ENCODE measurements around the gene ST7. TPM values are rescaled to one million over a fixed set of nuclear protein-coding genes. Genes with fewer than 3 reads are reported as not detected.

ST7 gene
- total RNA-seq, 1 donor from 2014 or later = 22.2 TPM

- DNase-seq (ENCODE audit: low spot score) = no peak
- ATAC-seq = no peak
These were observed 294.5 kb downstream of the ST7 start for GRCh38 chr7:117247809-117248208.

DNA sequence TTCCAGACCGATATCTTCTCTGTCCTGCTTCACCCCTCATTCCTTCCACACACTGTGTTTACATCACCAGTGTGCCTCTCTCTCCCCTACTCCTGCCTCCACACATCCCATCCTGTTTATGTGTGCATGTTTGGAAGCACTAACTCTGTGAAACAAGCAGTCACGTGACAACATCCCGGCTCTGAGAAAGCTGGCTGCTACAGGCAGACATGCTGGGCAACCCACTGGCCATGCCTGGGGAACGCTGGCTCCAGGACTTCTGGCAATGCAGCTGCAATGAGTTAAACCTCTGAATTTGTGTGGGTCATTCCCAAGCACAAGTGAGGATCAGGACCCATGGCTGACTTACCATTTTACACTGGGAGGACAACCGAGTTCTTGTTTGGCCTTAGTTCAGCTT is 295.5 kb downstream of the ST7 start:
- DNase-seq (ENCODE audit: low spot score) = no peak
- no peak for ATAC-seq

- DNase-seq (ENCODE audit: low spot score) = no peak
- no peak for ATAC-seq
These were observed 296.4 kb downstream of the ST7 start for GRCh38 chr7:117249696-117250095.

DNA sequence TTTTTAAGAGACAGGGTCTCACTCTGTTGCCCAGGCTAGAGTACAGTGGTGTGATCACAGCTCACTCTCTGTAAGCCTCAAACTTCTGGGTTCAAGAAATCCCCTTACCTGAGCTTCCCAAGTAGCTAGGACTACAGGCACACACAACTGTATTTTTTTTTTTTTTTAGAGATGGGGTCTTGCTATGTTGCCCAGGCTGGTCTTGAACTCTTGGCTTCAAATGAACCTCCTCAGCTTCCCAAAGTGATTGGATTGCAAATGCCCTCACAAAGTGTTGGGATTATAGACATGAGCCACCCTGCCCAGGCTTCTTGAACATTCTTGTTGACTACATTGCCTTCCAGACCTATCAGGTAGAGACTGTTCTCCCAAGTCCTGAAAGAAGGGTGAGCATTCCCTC is 296.9 kb downstream of the ST7 start:
- DNase-seq (ENCODE audit: low spot score) (no peak), ATAC-seq (no peak)

- DNase-seq (ENCODE audit: low spot score) (no peak), ATAC-seq (no peak)
These were observed 297.5 kb downstream of the ST7 start for GRCh38 chr7:117250801-117251200.

- DNase-seq (ENCODE audit: low spot score) (no peak), ATAC-seq (no peak)
These were observed 298.4 kb downstream of the ST7 start for GRCh38 chr7:117251687-117252086.

- ATAC-seq (no peak), DNase-seq (ENCODE audit: low spot score) (no peak)
These were observed 306.3 kb downstream of the ST7 start for GRCh38 chr7:117259615-117260014.

- DNase-seq (ENCODE audit: low spot score) (no peak), ATAC-seq (no peak)
These were observed 309.2 kb downstream of the ST7 start for GRCh38 chr7:117262546-117262945.

DNA sequence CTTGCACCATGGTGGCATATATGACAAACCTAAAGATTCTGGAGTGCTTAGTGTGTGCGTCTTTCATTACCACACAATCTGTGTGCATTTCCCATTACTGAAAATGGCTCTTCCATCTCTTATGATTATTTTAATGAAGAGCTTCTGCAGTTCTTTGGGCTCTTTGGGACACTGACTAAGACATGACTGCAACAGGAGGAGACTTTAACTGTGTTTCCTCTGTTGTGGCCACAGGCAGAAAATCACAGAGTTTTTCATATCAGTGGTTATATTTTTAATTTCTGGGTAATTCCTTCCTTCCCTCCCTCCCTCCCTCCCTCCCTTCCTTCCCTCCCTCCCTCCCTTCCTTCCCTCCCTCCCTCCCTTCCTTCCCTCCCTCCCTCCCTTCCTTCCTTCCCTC is 311.4 kb downstream of the ST7 start:
- no peak for ATAC-seq
- DNase-seq (ENCODE audit: low spot score) = no peak

GRCh38 chr7:117269417-117269816 is 316.1 kb downstream of the ST7 start:
- ATAC-seq (no peak), DNase-seq (ENCODE audit: low spot score) (no peak)

DNA sequence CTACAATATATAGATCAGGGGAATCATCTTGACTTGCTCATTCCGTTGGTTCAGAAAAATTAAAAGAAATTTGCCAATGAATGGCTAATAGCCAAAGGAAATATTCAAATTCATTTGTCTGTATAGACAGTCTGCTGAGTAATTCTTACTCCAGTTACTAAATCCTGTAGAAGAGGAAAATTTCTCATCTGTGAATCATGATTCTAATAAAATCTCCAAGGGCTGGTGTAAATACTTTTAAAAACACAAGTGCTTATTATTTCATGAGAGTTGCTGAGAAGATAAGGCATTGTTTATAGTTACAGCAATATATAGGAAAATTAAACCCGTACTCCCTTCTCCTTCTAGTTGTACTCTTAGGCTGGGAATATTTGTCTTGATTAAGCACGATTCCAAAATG is 316.6 kb downstream of the ST7 start:
- DNase-seq (ENCODE audit: low spot score) (no peak), ATAC-seq (no peak)

DNA sequence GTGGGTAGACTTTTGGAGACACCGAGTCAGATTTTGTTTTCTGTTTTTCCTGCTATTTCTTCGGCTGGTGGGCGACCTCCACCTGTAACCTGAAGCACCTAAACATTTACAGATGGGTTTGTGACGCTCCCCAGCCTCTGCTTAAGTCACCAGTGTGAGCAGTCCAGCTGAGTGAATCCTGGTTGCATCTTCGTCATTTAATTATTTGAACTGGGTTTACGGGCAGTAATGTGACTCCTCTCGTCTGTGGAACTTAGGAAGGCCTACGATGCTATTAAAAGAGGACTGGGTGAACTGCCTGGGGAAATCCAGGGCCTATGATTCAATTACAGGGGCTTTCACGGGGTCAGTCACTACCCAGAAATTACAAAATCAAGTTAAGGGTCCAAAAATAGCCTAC is 317.1 kb downstream of the ST7 start:
- ATAC-seq = no peak
- DNase-seq (ENCODE audit: low spot score) = no peak

GRCh38 chr7:117271566-117271965 is 318.3 kb downstream of the ST7 start:
- DNase-seq (ENCODE audit: low spot score) (no peak), ATAC-seq (no peak)

DNA sequence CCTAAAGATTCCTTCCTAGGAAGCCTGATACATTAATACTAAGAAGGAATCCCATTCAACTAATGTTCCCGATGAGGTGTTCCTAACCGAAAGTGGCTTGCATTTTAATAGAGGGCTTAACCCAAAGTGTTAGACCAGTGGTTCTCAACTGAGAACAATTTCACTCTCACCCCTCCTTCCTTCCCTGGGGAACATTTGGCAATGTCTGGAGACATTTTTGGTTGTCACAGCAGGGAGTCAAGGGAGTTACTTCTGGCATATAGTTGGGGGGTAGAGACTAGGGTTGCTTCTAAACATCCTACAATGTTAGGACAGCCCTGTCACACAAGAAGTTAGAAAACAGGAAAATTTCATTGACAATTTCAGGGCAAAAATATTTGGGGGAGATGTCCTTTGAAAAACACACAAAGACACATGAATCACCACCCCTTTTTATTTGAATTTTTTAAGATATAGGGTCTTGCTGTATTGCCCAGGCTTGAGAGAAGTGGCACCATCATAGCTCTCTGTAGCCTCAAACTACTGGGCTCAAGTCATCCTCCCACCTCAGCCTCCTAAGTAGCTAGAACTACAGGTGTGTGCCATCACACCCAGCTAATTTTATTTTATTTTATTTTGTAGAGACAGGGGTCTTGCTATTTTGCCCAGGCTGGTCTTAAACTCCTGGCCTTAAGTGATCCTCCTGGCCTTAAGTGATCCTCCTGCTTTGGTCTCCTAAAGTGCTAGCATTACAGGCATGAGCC is 318.9 kb downstream of the ST7 start:
- ATAC-seq (no peak), DNase-seq (ENCODE audit: low spot score) (no peak)

DNA sequence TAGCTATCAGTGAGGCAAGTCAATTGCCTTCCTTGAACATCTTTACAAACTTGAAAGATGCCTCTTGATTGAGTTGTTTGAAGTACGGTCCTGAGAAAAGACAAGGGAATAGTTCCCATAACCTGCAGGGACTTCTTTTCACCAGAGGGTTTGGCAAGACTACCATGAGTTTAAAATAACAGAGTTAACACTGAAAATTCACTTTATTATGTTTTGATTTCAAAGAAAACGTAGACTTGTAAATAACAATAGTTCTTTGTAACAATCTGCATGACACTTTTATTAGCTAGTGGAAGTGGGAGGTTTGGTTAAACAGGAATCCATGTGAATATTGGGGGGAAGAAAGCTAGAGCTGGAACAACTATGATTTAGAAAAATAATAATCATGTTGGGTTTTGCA is 320.0 kb downstream of the ST7 start:
- no peak for ATAC-seq
- DNase-seq (ENCODE audit: low spot score) = no peak

DNA sequence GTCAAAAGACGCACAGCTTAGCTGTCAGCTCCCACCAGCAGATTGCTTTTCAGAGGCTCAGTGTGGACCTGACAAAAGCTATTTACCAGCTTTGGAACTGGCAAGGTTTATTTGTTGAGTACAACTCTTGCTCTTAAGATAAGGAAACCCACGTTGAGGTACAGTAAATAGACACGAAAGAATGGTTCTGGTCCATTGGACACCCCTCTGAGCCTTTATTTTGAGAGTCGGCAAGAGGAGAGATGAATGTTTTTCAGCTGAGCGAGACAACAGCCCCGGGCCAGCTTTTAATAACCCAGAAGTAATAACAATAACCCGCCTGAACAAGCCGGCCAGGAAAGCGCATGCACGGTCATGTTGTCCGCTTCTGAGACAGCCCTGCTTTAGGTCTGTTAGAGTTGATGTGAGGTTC is 320.5 kb downstream of the ST7 start:
- no peak for ATAC-seq
- DNase-seq (ENCODE audit: low spot score) = no peak

DNA sequence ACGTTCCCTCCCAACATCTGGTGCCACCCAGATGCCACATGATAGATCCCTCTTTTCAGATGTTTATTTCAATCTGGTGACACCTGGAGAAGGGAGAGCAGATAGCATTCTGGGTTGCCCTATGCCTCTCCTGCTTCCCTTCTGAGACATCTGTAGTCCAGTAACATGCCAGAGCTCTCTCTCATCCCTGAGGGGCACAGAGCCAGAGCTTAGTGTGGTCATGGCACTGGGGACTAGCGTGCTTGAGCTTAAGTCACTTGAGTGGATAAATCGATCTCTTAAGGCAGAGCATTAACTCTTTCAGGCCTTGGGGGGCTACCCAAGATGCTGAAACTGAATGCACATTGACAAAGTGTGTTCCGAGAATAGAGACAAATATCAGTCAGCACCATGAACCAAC is 321.6 kb downstream of the ST7 start:
- ATAC-seq = no peak
- DNase-seq (ENCODE audit: low spot score) = no peak

DNA sequence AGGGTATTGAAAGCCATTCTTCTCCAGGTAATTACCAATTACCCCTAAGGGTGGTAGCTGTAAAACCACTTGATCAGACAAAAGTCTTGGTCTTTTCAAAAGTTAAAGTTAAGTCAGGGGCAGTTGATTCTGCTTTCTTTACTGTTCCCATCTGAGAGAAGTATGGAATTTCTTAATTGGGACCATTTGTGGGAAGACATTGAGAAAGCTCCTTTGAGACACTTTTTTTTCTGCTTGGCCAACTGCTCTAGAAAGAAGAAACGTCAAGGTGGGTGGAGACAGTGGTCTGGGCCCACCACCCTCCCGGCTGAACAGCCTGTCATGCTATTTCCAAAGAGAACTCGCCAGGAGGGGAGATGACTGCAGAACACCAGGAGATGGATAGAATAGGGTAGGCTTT is 324.3 kb downstream of the ST7 start:
- ATAC-seq (no peak), DNase-seq (ENCODE audit: low spot score) (no peak)

- DNase-seq (ENCODE audit: low spot score) (no peak), ATAC-seq (no peak)
These were observed 324.7 kb downstream of the ST7 start for GRCh38 chr7:117278040-117278439.

- ATAC-seq (no peak), DNase-seq (ENCODE audit: low spot score) (no peak)
These were observed 325.9 kb downstream of the ST7 start for GRCh38 chr7:117279203-117279602.

All from left lobe of liver (tissue), 2 donors.